Cortex of kidney (tissue), 1 donor: ENCODE data around the gene HDGF.

ENCODE experiments used
- DNase-seq: peaks from one replicate; lab custom pipeline; 2025; lab: John Stamatoyannopoulos, UW

HDGF gene

GRCh38 chr1:156751451-156751756 is at the start of gene HDGF:
Gene HDGF (minus strand): TSS chr1:156751675. CDS start chr1:156751429, 246 bp downstream.
- no peak for DNase-seq

GRCh38 chr1:156797212-156797871 is 45.9 kb upstream of the HDGF start:
- DNase-seq, result no peak

- no peak for DNase-seq
These were observed 45.0 kb upstream of the HDGF start for GRCh38 chr1:156796340-156797097.

- DNase-seq, result no peak
These were observed 44.3 kb upstream of the HDGF start for GRCh38 chr1:156795787-156796186.

- DNase-seq, result no peak
These were observed 43.9 kb upstream of the HDGF start for GRCh38 chr1:156795374-156795733.

DNA sequence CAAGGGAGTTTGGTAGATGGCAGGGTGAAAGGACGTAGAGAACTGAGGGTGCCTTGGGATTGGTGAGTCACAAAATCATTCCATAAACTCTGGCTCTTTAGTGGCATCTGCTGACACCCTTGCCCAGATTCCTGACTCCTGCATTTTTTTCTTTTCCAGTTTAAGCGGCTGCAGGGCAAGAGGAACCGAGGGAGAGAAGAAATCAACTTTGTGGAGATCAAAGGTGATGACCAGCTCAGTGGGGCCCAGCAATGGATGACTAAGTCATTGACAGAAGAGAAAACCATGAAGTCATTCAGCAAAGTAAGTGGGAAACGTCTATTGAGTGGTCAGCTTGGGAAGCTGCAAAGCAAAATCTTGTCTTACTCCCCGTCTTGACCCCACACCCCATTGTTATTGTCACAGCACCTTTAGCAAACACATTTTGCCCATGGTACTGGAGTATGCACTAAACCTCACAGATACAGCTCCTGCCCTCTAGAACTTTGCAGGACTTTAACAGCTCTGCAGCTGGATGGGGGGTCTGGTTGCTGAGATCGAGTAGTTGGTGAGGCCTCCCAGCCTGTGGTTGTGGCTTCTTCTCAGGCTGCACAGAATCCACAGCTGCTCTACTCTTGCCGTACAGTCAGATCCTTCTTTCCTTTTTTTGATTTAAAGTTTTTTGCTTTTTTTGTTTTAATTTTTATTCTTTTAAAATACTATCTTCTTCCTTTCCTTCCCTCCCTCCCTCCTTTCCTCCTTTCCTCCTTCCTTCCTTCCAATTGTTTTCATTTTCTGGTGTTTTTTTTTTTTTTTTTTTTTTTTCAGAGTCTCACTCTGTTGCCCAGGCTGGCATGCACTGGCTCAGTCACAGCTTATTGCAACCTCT is 43.3 kb upstream of the HDGF start:
- DNase-seq, result no peak

GRCh38 chr1:156789621-156790318 is 38.3 kb upstream of the HDGF start:
- no peak for DNase-seq

GRCh38 chr1:156788136-156788535 is 36.7 kb upstream of the HDGF start:
- DNase-seq, result no peak

DNA sequence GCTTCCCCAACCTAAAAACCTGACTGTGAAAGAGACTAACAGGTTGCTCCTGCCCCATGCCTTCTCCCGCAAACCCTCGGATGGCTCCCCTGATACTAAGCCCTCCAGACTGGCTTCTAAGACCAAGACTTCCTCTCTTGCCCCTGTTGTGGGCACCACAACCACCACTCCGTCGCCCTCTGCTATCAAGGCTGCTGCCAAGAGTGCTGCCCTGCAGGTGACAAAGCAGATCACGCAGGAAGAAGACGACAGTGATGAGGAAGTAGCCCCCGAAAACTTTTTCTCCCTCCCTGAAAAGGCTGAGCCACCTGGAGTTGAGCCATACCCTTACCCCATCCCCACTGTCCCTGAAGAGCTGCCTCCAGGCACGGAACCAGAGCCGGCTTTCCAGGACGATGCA is 35.2 kb upstream of the HDGF start:
- DNase-seq, result no peak

GRCh38 chr1:156785458-156785857 is 34.0 kb upstream of the HDGF start:
- DNase-seq, result no peak

GRCh38 chr1:156781585-156782186 is 30.2 kb upstream of the HDGF start:
- DNase-seq, result no peak

- DNase-seq, result no peak
These were observed 26.1 kb upstream of the HDGF start for GRCh38 chr1:156777573-156777972.

- no peak for DNase-seq
These were observed 25.5 kb upstream of the HDGF start for GRCh38 chr1:156776942-156777341.

- DNase-seq, result no peak
These were observed 24.3 kb upstream of the HDGF start for GRCh38 chr1:156775799-156776198.

- DNase-seq, result no peak
These were observed 22.1 kb upstream of the HDGF start for GRCh38 chr1:156773607-156774006.

GRCh38 chr1:156772728-156773497 is 21.4 kb upstream of the HDGF start:
- DNase-seq, result no peak

DNA sequence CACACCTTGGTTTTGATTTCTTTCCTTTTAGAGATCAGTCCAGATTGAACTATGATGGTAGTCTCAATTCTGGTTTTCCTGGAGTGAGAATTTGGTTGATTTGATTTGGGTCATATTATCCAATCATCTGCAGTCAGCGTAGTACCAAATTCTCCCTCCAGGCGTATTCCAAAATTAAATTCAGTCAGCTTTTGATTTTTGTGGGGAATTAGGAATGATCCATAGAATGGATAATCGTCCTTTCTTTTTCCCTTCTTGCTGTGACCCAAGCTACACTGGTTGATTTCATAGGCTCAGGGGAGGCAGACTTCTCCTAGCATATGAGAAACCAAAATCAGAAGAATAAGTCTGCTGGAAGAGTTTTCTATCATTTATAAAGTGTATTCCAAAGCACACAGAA is 20.7 kb upstream of the HDGF start:
- no peak for DNase-seq

- DNase-seq, result no peak
These were observed 17.3 kb upstream of the HDGF start for GRCh38 chr1:156768610-156769295.

DNA sequence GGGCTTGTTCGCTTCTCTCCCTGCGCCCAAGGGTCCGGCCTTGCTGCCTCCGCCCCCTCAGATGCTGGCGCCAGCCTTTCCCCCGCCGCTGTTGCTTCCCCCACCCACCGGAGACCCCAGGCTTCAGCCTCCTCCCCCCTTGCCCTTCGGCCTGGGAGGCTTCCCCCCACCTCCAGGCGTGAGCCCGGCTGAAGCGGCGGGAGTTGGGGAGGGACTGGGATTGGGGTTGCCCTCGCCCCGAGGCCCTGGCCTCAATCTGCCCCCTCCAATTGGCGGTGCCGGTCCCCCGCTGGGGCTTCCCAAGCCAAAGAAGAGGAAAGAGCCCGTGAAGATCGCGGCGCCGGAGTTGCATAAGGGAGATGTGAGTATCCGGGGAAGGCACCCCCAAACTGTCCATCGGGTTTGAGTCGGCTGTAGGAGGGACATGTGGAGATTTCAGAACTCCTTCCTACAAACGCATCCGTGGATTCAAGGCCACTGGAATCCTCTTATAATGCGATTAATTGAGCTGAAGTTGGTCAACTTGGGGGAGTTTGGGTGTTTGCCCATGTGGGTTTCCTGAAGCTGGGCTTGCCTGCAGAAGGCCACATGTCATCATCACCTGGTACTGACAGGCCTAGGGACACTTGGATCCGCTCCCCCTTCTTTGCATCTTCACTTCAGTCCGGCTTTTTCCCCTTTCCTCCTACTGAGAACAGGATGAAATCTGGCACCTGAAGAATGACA is 16.6 kb upstream of the HDGF start:
- no peak for DNase-seq
